Measurements from ENCODE around the gene DBNDD1.

DNA sequence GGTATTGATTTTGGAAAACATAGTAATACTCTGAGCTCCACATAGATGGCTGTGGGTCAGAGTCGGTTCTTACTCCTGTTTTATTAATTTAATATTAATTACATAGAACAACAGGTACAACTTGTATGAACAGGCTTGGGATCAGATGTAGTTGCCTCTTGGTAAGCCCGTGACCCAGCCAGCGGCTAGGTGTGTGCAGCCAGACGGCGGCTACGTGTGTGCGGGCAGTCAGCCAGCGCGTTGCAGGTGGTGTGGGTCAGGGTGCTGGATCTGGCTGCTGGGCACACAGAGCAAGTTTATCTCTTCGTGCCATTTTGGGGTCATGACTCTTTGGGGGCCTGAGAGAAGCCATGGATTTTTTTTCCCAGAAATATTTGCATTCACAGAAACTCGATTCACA lies 30.3 kb downstream of the DBNDD1 start:
- TF ChIP-seq, protein P1, sequence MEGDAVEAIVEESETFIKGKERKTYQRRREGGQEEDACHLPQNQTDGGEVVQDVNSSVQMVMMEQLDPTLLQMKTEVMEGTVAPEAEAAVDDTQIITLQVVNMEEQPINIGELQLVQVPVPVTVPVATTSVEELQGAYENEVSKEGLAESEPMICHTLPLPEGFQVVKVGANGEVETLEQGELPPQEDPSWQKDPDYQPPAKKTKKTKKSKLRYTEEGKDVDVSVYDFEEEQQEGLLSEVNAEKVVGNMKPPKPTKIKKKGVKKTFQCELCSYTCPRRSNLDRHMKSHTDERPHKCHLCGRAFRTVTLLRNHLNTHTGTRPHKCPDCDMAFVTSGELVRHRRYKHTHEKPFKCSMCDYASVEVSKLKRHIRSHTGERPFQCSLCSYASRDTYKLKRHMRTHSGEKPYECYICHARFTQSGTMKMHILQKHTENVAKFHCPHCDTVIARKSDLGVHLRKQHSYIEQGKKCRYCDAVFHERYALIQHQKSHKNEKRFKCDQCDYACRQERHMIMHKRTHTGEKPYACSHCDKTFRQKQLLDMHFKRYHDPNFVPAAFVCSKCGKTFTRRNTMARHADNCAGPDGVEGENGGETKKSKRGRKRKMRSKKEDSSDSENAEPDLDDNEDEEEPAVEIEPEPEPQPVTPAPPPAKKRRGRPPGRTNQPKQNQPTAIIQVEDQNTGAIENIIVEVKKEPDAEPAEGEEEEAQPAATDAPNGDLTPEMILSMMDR (IDR thresholded peaks at IDR 0.05), result no peak
- no peak for TF ChIP-seq EZH2 (IDR thresholded peaks at IDR 0.05; ENCODE audit: borderline replicate concordance, insufficient read depth, low read depth, low read length, poor library complexity, severe bottlenecking)
